Loucy (cell line): ENCODE data around the gene IFNE.

Experiments used
- CTCF ChIP-seq: fragments of 200-600 bp; sonication (generic); conservative IDR thresholded peaks from 2 replicates; pipeline ENCODE4 v1.5.1; 2014; ENCODE audit warnings: mild to moderate bottlenecking, antibody characterized with exemption, low read length
- EZH2phosphoT487 ChIP-seq: fragments of 200-600 bp; IDR thresholded peaks from 2 replicates; pipeline ENCODE4 v1.6.1; 2018; ENCODE audit warnings: antibody characterized with exemption, mild to moderate bottlenecking, moderate library complexity, borderline replicate concordance

- TF ChIP-seq CTCF (no peak), EZH2phosphoT487 (no peak)
Observed at GRCh38 chr9:21510806-21511205, 28.7 kb upstream of the IFNE start.
